DND-41 (cell line): ENCODE measurements around the gene SIRT1.

Experiments
- ATAC-seq: fragments of 200-7000 bp; cut with Tn5 transposase; 3 replicates; pipeline ENCODE4 v1.9.1; 2021; ENCODE audit warnings: low read depth; ENCODE audit not compliant: insufficient read depth
- DNase-seq: peaks from one replicate; pipeline ENCODE4 v3.0.0-alpha.2; 2020
- H2AFZ ChIP-seq: 2 replicates; pipeline ENCODE4 v1.6.0; 2012; ENCODE audit warnings: low read depth, low read length
- H3K27ac ChIP-seq: 2 replicates; pipeline ENCODE4 v1.5.1; 2012; ENCODE audit warnings: low read length, inconsistent platforms
- H3K27me3 ChIP-seq: fragments of 200-600 bp; sonication (generic); 2 replicates; pipeline ENCODE4 v1.6.0; 2012; ENCODE audit warnings: low read length, mild to moderate bottlenecking, inconsistent platforms; ENCODE audit not compliant: insufficient read depth, poor library complexity
- H3K36me3 ChIP-seq: 2 replicates; pipeline ENCODE4 v1.5.1; 2012; ENCODE audit warnings: low read length, inconsistent platforms; ENCODE audit not compliant: insufficient read depth
- H3K4me1 ChIP-seq: 2 replicates; pipeline ENCODE4 v1.5.1; 2012; ENCODE audit warnings: mild to moderate bottlenecking, low read length; ENCODE audit not compliant: insufficient read depth
- H3K4me2 ChIP-seq: 2 replicates; pipeline ENCODE4 v1.6.0; 2012; ENCODE audit warnings: mild to moderate bottlenecking, moderate library complexity, low read length, inconsistent platforms; ENCODE audit not compliant: insufficient read depth
- H3K4me3 ChIP-seq, 2 experiments: fragments of 200-600 bp in 1 of 2; shearing (Covaris generic) in 1 of 2; 2 replicates each; pipeline ENCODE4 v1.5.1; 2012 to 2016; ENCODE audit warnings: inconsistent platforms in 2 of 2, low read length in 2 of 2, mild to moderate bottlenecking in 2 of 2, low read depth in 1 of 2, moderate library complexity in 1 of 2
- H3K79me2 ChIP-seq: 2 replicates; pipeline ENCODE4 v1.6.0; 2012; ENCODE audit warnings: low read length, inconsistent platforms; ENCODE audit not compliant: insufficient read depth
- H3K9ac ChIP-seq: 2 replicates; pipeline ENCODE4 v1.6.0; 2012; ENCODE audit warnings: low read depth, mild to moderate bottlenecking, inconsistent platforms, low read length, moderate library complexity
- H3K9me3 ChIP-seq: 2 replicates; pipeline ENCODE4 v1.5.1; 2012; ENCODE audit warnings: low read length, moderate library complexity, mild to moderate bottlenecking, inconsistent platforms; ENCODE audit not compliant: insufficient read depth, severe bottlenecking
- H4K20me1 ChIP-seq: 2 replicates; pipeline ENCODE4 v1.6.0; 2012; ENCODE audit warnings: low read length; ENCODE audit not compliant: insufficient read depth
- EZH2 ChIP-seq: IDR thresholded peaks from 3 replicates; pipeline ENCODE4 v1.6.1; 2012; ENCODE audit warnings: borderline replicate concordance, low read depth, mild to moderate bottlenecking, moderate library complexity, low read length, inconsistent platforms; ENCODE audit not compliant: severe bottlenecking
- TF ChIP-seq, protein P1 (sequence below): IDR thresholded peaks from 2 replicates; pipeline ENCODE4 v1.5.1; 2012; ENCODE audit warnings: borderline replicate concordance, low read length, moderate library complexity, mild to moderate bottlenecking; ENCODE audit not compliant: poor library complexity, severe bottlenecking; ENCODE audit errors: extremely low read depth

SIRT1 gene

GRCh38 chr10:67893637-67894036 lies 9.2 kb downstream of the SIRT1 start:
- H3K9ac ChIP-seq, result no peak overlapping the region

GRCh38 chr10:67903581-67903980 lies 19.1 kb downstream of the SIRT1 start:
- Histone ChIP-seq H3K36me3 (peaks cover 70% of the 10 kb centered on the region), H4K20me1 (peaks cover 8% of the 10 kb centered on the region), H3K27me3 (no peaks in the 10 kb centered on the region), H3K4me3 (no peak overlapping the region), H3K27ac (no peak overlapping the region), H3K9me3 (no peaks in the 10 kb centered on the region), H3K4me2 (no peak overlapping the region), H2AFZ (no peak overlapping the region), H3K79me2 (peaks cover 34% of the 10 kb centered on the region), H3K9ac (no peak overlapping the region), H3K4me1 (no peaks in the 10 kb centered on the region)
- DNase-seq (no peak), ATAC-seq (no peak)
- TF ChIP-seq, protein P1, sequence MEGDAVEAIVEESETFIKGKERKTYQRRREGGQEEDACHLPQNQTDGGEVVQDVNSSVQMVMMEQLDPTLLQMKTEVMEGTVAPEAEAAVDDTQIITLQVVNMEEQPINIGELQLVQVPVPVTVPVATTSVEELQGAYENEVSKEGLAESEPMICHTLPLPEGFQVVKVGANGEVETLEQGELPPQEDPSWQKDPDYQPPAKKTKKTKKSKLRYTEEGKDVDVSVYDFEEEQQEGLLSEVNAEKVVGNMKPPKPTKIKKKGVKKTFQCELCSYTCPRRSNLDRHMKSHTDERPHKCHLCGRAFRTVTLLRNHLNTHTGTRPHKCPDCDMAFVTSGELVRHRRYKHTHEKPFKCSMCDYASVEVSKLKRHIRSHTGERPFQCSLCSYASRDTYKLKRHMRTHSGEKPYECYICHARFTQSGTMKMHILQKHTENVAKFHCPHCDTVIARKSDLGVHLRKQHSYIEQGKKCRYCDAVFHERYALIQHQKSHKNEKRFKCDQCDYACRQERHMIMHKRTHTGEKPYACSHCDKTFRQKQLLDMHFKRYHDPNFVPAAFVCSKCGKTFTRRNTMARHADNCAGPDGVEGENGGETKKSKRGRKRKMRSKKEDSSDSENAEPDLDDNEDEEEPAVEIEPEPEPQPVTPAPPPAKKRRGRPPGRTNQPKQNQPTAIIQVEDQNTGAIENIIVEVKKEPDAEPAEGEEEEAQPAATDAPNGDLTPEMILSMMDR, result no peak
- TF ChIP-seq EZH2, result no peak

More at GRCh38 chr10:67893637-67894036, 9.2 kb downstream of the SIRT1 start:
- TF ChIP-seq, protein P1, result no peak
- no peak for TF ChIP-seq EZH2
- Histone ChIP-seq H4K20me1 (no peaks in the 10 kb centered on the region), H3K9me3 (no peaks in the 10 kb centered on the region), H3K4me1 (peaks cover 9% of the 10 kb centered on the region; the same call in 1 of the 2 replicates), H3K27ac (no peak overlapping the region), H3K4me3 (no peak overlapping the region), H3K27me3 (no peaks in the 10 kb centered on the region), H2AFZ (no peak overlapping the region), H3K79me2 (peaks cover 57% of the 10 kb centered on the region), H3K36me3 (peaks cover 89% of the 10 kb centered on the region), H3K4me2 (no peak overlapping the region)
- DNase-seq (no peak), ATAC-seq (no peak)

DNA sequence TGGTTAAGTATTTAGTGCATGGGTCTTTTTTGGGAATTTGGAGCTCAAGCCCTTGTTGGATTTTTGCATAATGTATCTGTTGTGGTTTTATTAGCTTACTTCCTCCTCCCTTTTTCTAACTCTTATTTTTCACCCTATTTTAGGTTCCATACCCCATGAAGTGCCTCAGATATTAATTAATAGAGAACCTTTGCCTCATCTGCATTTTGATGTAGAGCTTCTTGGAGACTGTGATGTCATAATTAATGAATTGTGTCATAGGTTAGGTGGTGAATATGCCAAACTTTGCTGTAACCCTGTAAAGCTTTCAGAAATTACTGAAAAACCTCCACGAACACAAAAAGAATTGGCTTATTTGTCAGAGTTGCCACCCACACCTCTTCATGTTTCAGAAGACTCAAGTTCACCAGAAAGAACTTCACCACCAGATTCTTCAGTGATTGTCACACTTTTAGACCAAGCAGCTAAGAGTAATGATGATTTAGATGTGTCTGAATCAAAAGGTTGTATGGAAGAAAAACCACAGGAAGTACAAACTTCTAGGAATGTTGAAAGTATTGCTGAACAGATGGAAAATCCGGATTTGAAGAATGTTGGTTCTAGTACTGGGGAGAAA lies 28.0 kb downstream of the SIRT1 start:
- Histone ChIP-seq H3K9ac (no peak overlapping the region), H3K27me3 (no peaks in the 10 kb centered on the region), H3K36me3 (peaks cover 91% of the 10 kb centered on the region), H3K79me2 (no peaks in the 10 kb centered on the region), H3K27ac (no peak overlapping the region), H3K4me2 (no peak overlapping the region), H3K4me1 (no peaks in the 10 kb centered on the region), H2AFZ (no peak overlapping the region), H3K9me3 (no peaks in the 10 kb centered on the region), H4K20me1 (no peaks in the 10 kb centered on the region), H3K4me3 (no peak overlapping the region)
- TF ChIP-seq EZH2, result no peak
- TF ChIP-seq, protein P1, result no peak
- ATAC-seq, result no peak
- DNase-seq, result no peak
